ENCODE measurements around the gene ZNF506. TPM values are rescaled to one million over a fixed set of nuclear protein-coding genes. Genes with fewer than 3 reads are reported as not detected.
"Not testable (repeated sequence)": the region's sequence is repeated elsewhere in the genome, so short reads cannot be mapped to it uniquely, and the experiment has no call there.

Gene ZNF506
- total RNA-seq, 1 experiment from 2014 or later = 0.42 TPM

DNA sequence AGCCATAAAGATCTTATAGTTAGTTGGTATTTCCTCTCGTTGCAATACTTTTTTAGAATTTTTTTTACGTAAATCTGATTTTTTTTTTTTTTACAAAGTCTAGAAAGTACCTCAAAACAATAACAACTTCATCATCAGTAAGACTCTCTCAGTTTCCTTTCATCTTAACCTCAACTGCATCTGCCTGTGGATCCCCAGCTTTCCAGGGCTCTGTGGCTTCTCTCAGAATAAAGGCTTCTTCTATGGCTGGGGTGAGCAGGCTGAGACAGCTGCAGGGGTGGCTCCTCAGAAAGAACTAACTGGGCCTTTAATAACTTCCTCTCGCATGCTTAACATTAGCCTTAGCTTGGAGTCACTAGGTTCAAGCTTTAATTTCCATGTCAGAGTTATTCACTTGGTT is 4.2 kb downstream of the ZNF506 start:
- ChIA-PET CTCF (no interaction called here), RAD21 (ENCODE audit: low non-redundant PET in 1 of 2, low total read pairs in 2 of 2, uncharacterized antibody in 2 of 2, unreplicated experiment in 2 of 2) (no interaction called here), POLR2A (no interaction called here)
- DNase-seq (ENCODE audit: low read depth, low spot score) (no peak), ATAC-seq (no peak)
- Histone ChIP-seq H3K27me3 (ENCODE audit: insufficient read depth, low read length) (no peaks in the 10 kb centered on the region), H3K36me3 (ENCODE audit: control insufficient read depth in 1 of 2, insufficient read depth in 2 of 2, low read length in 2 of 2) (no peaks in the 10 kb centered on the region), H3K9me3 (ENCODE audit: control insufficient read depth in 1 of 2, insufficient read depth in 1 of 2, low read depth in 1 of 2, low read length in 2 of 2) (peaks cover 0 to 2% of the 10 kb centered on the region in 2 experiments; a peak in 1 of 4 replicates), H3K4me1 (ENCODE audit: control insufficient read depth in 1 of 2, insufficient read depth in 2 of 2, low read length in 2 of 2) (no peaks in the 10 kb centered on the region), H3K27ac (ENCODE audit: low read depth, low read length) (no peak overlapping the region), H3K4me3 (replicated peaks in 1 of 2; ENCODE audit: low read depth in 1 of 2, low read length in 2 of 2) (no peak overlapping the region), H3K9me2 (ENCODE audit: insufficient read depth) (no peaks in the 10 kb centered on the region), H3K9ac (ENCODE audit: low read length) (no peak overlapping the region), H3K79me2 (ENCODE audit: insufficient read depth, low read length) (no peaks in the 10 kb centered on the region), H4K20me1 (ENCODE audit: insufficient read depth) (no peaks in the 10 kb centered on the region), H2AFZ (ENCODE audit: low read depth, low read length, poor library complexity, severe bottlenecking) (no peak overlapping the region), H3K4me2 (ENCODE audit: low read length) (no peak overlapping the region)
- intact Hi-C loops (cut with micrococcal nuclease) = no loop called here
- TF ChIP-seq CBX3 (IDR thresholded peaks at IDR 0.05; ENCODE audit: low read depth) (no peak), RAD21 (IDR thresholded peaks at IDR 0.05; ENCODE audit: low read depth) (no peak)
- no TSS peak for BruUV-seq (replicated peaks)

DNA sequence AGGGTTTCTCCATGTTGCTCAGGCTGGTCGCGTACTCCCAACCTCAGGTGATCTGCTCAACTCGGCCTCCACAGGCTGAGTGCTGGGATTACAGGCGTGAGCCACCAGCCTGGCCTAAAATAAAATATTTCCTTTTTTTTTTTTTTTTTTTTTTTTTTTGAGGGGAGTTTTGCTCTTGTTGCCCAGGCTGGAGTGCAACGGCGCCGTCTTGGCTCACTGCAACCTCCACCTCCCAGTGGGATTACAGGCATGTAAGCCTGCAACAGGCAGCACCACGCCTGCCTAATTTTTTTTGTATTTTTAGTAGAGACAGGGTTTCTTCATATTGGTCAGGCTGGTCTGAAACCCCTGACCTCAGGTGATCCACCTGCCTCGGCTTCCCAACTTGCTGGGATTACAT is 4.9 kb downstream of the ZNF506 start:
- no peaks in the 10 kb centered on the region for H4K20me1 ChIP-seq (ENCODE audit: insufficient read depth)
- H3K27me3 ChIP-seq (ENCODE audit: insufficient read depth, low read length) = no peaks in the 10 kb centered on the region
- no peak for DNase-seq (ENCODE audit: low read depth, low spot score)
- CTCF ChIA-PET = no interaction called here
- RAD21 ChIA-PET (ENCODE audit: low non-redundant PET in 1 of 2, low total read pairs in 2 of 2, uncharacterized antibody in 2 of 2, unreplicated experiment in 2 of 2) = no interaction called here
- peaks cover 0 to 4% of the 10 kb centered on the region in 2 experiments; a peak in 1 of 4 replicates for H3K9me3 ChIP-seq (ENCODE audit: control insufficient read depth in 1 of 2, insufficient read depth in 1 of 2, low read depth in 1 of 2, low read length in 2 of 2)
- no peaks in the 10 kb centered on the region for H3K4me1 ChIP-seq (ENCODE audit: control insufficient read depth in 1 of 2, insufficient read depth in 2 of 2, low read length in 2 of 2)
- H3K9me2 ChIP-seq (ENCODE audit: insufficient read depth) = no peaks in the 10 kb centered on the region
- no TSS peak for BruUV-seq (replicated peaks)
- H3K79me2 ChIP-seq (ENCODE audit: insufficient read depth, low read length) = no peaks in the 10 kb centered on the region
- H2AFZ ChIP-seq (ENCODE audit: low read depth, low read length, poor library complexity, severe bottlenecking) = no peak overlapping the region
- intact Hi-C loops (cut with micrococcal nuclease) = no loop called here
- H3K4me3 ChIP-seq (replicated peaks in 1 of 2; ENCODE audit: low read depth in 1 of 2, low read length in 2 of 2) = no peak overlapping the region
- no peak overlapping the region for H3K9ac ChIP-seq (ENCODE audit: low read length)
- H3K27ac ChIP-seq (ENCODE audit: low read depth, low read length) = no peak overlapping the region
- ATAC-seq = no peak
- H3K36me3 ChIP-seq (ENCODE audit: control insufficient read depth in 1 of 2, insufficient read depth in 2 of 2, low read length in 2 of 2) = no peaks in the 10 kb centered on the region
- no peak overlapping the region for H3K4me2 ChIP-seq (ENCODE audit: low read length)
- TF ChIP-seq CBX3 (IDR thresholded peaks at IDR 0.05; ENCODE audit: low read depth) (no peak), CEBPB (IDR thresholded peaks at IDR 0.05; ENCODE audit: low read depth) (no peak), EGR1 (IDR thresholded peaks at IDR 0.05; ENCODE audit: low read depth) (no peak), REST (IDR thresholded peaks at IDR 0.05; ENCODE audit: low read depth) (no peak), EZH2phosphoT487 (IDR thresholded peaks at IDR 0.05; ENCODE audit: borderline replicate concordance) (no peak), FOSL1 (IDR thresholded peaks at IDR 0.05; ENCODE audit: low read depth) (no peak)
- TF ChIP-seq, protein P1, sequence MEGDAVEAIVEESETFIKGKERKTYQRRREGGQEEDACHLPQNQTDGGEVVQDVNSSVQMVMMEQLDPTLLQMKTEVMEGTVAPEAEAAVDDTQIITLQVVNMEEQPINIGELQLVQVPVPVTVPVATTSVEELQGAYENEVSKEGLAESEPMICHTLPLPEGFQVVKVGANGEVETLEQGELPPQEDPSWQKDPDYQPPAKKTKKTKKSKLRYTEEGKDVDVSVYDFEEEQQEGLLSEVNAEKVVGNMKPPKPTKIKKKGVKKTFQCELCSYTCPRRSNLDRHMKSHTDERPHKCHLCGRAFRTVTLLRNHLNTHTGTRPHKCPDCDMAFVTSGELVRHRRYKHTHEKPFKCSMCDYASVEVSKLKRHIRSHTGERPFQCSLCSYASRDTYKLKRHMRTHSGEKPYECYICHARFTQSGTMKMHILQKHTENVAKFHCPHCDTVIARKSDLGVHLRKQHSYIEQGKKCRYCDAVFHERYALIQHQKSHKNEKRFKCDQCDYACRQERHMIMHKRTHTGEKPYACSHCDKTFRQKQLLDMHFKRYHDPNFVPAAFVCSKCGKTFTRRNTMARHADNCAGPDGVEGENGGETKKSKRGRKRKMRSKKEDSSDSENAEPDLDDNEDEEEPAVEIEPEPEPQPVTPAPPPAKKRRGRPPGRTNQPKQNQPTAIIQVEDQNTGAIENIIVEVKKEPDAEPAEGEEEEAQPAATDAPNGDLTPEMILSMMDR (IDR thresholded peaks at IDR 0.05 in 2 of 3, conservative IDR thresholded peaks at IDR 0.05 in 1 of 3; ENCODE audit: borderline replicate concordance in 1 of 3, insufficient read depth in 1 of 3, low read depth in 2 of 3, low read length in 2 of 3) = no peak
- POLR2A ChIA-PET = no interaction called here

- BruUV-seq (replicated peaks); POLR2A ChIA-PET; intact Hi-C loops (cut with micrococcal nuclease): not testable (repeated sequence)
These were observed 9.6 kb downstream of the ZNF506 start for GRCh38 chr19:19811999-19812398.

More at GRCh38 chr19:19811999-19812398, 9.6 kb downstream of the ZNF506 start:
- H3K27me3 ChIP-seq (ENCODE audit: insufficient read depth, low read length); DNase-seq (ENCODE audit: low read depth, low spot score); H3K4me2 ChIP-seq (ENCODE audit: low read length); RAD21 ChIA-PET (ENCODE audit: low non-redundant PET in 1 of 2, low total read pairs in 2 of 2, uncharacterized antibody in 2 of 2, unreplicated experiment in 2 of 2); H3K4me3 ChIP-seq (replicated peaks in 1 of 2; ENCODE audit: low read depth in 1 of 2, low read length in 2 of 2); H3K27ac ChIP-seq (ENCODE audit: low read depth, low read length); H3K9ac ChIP-seq (ENCODE audit: low read length); CTCF ChIA-PET; H2AFZ ChIP-seq (ENCODE audit: low read depth, low read length, poor library complexity, severe bottlenecking); H3K9me2 ChIP-seq (ENCODE audit: insufficient read depth); H4K20me1 ChIP-seq (ENCODE audit: insufficient read depth); H3K36me3 ChIP-seq (ENCODE audit: control insufficient read depth in 1 of 2, insufficient read depth in 2 of 2, low read length in 2 of 2); H3K79me2 ChIP-seq (ENCODE audit: insufficient read depth, low read length); H3K4me1 ChIP-seq (ENCODE audit: control insufficient read depth in 1 of 2, insufficient read depth in 2 of 2, low read length in 2 of 2); ATAC-seq; H3K9me3 ChIP-seq (ENCODE audit: control insufficient read depth in 1 of 2, insufficient read depth in 1 of 2, low read depth in 1 of 2, low read length in 2 of 2): not testable (repeated sequence)
